SK-N-MC (cell line): ENCODE results near the gene ADAMTS19.

Experiments used
- EZH2 ChIP-seq: fragments of 200-600 bp; sonication (generic); IDR thresholded peaks from one replicate; pipeline ENCODE4 v1.6.1; 2017; ENCODE audit warnings: antibody characterized with exemption
- FOXP2 ChIP-seq: optimal IDR thresholded peaks from 2 replicates; pipeline ENCODE3; 2011; ENCODE audit warnings: mild to moderate bottlenecking, moderate library complexity; ENCODE audit not compliant: insufficient read depth; ENCODE audit errors: extremely low read length, control extremely low read depth
- POLR2AphosphoS5 ChIP-seq: IDR thresholded peaks from 2 replicates; pipeline ENCODE4 v1.6.1; 2012; ENCODE audit warnings: mild to moderate bottlenecking, low read depth, low read length, borderline replicate concordance

DNA sequence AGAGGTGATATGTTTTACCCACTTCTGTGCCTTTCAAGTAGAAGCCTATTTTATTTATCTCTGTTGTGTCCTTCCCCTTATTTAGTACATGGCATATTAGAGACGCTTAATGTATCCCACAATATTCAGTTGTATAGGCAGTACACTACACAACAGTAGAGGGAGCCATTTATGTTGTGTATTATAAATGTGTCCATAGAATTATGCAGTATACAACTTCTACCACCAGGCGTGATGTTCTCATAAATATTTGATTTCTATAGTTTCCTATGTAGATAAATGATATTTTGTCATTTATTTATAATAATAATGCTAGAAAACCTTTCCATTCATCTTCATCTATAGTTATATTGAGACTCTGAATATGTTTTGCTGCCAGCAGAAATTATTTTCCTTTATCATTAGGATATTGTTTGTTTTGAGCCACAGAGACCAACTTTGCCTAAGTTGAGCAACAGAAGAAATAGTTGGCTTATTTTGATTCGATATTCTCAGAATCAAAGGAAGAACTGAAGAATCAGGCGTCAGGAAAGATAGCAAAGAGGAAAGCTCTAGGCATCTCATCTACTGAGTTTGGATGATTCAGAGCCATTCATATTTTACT lies 81.7 kb downstream of the ADAMTS19 start:
- TF ChIP-seq POLR2AphosphoS5 (no peak), EZH2 (no peak), FOXP2 (no peak)
